AG09309 (cell line): ENCODE data around the gene KNDC1.

Source experiments
- DNase-seq: peaks from one replicate; pipeline ENCODE4 v3.0.0-alpha.2; 2010; ENCODE audit warnings: low read depth
- H3K4me3 ChIP-seq: 2 replicates; pipeline ENCODE4 v1.5.1; 2011; ENCODE audit warnings: mild to moderate bottlenecking, low read depth, low read length, moderate library complexity; ENCODE audit not compliant: control insufficient read depth
- CTCF ChIP-seq: IDR thresholded peaks from 2 replicates; pipeline ENCODE4 v1.5.1; 2011; ENCODE audit warnings: mild to moderate bottlenecking, low read depth, low read length, inconsistent platforms; ENCODE audit not compliant: insufficient read depth, control insufficient read depth; ENCODE audit errors: missing control alignments

KNDC1 gene

DNA sequence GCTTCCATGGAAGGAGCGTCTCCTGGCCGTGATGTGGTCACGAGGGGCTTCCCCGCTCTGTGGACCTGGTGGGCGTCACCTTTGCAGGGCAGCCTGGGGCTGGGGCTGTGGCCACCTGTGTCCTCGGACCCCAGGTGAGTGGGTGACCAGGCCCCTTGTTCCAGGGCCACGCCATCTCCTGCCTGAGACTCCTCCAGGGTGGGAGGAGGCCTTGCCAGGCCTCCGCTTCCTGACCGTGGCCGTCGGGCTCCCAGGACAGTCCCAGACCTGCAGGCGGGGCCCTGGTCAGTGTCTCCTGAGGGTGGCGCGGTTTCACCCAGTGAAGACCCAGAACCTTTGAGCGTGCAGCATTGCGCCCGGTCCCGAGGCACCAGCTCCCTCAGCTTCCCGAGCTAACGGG lies 49.6 kb downstream of the KNDC1 start:
- no peak overlapping the region for H3K4me3 ChIP-seq
- no peak for TF ChIP-seq CTCF
- no peak for DNase-seq

- H3K4me3 ChIP-seq, result no peak overlapping the region
- DNase-seq, result no peak
- no peak for TF ChIP-seq CTCF
Observed at GRCh38 chr10:133210398-133211140, 50.5 kb downstream of the KNDC1 start.

GRCh38 chr10:133211141-133211830 lies 51.3 kb downstream of the KNDC1 start:
- TF ChIP-seq CTCF, result no peak
- no peak overlapping the region for H3K4me3 ChIP-seq
- no peak for DNase-seq

DNA sequence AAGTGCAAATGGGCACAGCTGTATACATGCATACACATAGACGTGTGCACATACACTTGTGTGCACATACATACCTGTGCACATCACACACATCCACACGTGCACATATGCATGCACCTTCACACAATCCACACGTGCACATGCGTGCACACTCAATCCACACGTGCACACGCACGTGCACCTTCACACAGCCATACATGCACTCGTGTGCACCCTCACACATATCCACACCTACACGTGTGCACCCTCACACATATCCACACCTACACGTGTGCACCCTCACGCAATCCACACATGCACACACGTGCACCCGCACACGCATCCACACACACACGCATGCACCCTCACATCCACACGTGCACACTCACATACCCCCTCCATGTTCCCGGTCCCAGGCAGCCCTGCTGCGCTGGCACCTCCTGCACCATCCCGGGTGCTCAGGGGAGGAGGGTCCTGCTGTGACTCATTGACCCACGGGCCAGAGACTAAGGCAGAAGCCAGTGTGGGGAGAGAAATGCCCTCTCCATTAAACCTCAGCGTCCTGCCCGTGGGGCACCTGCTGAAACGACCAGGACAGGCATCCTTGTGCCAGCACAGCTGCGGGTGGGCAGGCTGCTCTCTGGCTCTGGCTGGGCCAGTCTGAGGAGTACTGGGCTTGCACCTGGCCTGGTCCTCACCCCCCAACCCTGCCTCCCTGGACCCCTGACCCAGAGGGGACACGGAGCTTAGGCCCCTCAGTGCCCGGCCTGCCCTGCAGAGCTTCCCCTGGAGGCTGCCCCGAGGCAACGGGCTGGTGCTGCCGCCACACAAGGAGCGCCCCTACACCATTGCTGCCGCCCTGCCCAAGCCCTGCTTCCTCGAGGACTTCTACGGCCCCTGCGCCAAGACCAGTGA lies 52.2 kb downstream of the KNDC1 start:
- H3K4me3 ChIP-seq, result no peak overlapping the region
- no peak for TF ChIP-seq CTCF
- no peak for DNase-seq

DNA sequence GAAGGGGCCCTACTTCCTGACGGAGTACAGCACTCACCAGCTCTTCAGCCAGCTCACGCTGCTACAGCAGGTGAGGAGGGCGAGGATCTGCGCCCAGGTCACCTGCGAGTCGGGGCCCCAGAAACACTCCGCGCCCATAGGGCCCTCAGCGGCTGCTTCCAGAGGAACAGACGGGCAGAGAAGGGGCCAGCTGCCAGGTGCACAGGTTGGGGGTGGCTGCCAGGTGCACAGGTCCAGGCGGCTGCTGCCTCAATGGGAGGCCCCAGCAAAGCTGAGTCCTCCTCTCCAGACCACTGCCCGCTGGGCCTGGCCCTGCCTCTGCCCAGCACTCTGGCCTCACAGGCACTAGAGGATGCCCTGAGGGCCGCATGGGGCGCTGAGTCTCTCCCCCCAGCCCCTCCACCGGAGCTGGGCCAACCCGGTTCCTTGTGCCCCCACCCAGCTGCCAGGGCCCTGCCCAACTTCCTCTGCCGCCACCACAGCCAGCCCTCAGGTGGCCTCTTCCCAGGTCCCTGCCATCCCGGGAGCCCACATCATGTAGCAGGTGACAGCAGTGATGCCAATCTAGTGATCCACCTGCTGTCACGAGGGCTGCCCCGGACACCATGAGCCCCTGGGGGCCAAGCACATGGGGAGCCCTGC lies 53.0 kb downstream of the KNDC1 start:
- no peak for DNase-seq
- TF ChIP-seq CTCF, result no peak
- no peak overlapping the region for H3K4me3 ChIP-seq
